DMS114 treated with DMSO at 0.1 percent for 48 hours (cell line): Measurements from ENCODE around the gene SYT11.
"Not testable (repeated sequence)": the region's sequence is repeated elsewhere in the genome, so short reads cannot be mapped to it uniquely, and the experiment has no call there.

Experiments used
- DNase-seq: peaks from one replicate; lab custom pipeline; 2025; ENCODE audit not compliant: unreplicated experiment; lab: John Stamatoyannopoulos, UW

The SYT11 gene

GRCh38 chr1:155859881-155860871 is 809 bp downstream of the SYT11 start:
- DNase-seq = peak; percentile 62

- DNase-seq = no peak
These were observed 1.7 kb downstream of the SYT11 start for GRCh38 chr1:155860970-155861510.

- no peak for DNase-seq
These were observed 2.5 kb downstream of the SYT11 start for GRCh38 chr1:155861896-155862295.

GRCh38 chr1:155864393-155864792 is 5.0 kb downstream of the SYT11 start:
- no peak for DNase-seq

GRCh38 chr1:155867766-155868165 is 8.4 kb downstream of the SYT11 start:
- no peak for DNase-seq

GRCh38 chr1:155871390-155871789 is 12.0 kb downstream of the SYT11 start:
- no peak for DNase-seq

GRCh38 chr1:155872527-155872926 is 13.2 kb downstream of the SYT11 start:
- DNase-seq = no peak

- DNase-seq = no peak
These were observed 14.5 kb downstream of the SYT11 start for GRCh38 chr1:155873860-155874259.

GRCh38 chr1:155877945-155878344 is 18.6 kb downstream of the SYT11 start:
- no peak for DNase-seq

GRCh38 chr1:155880251-155880650 is 20.9 kb downstream of the SYT11 start:
- DNase-seq = no peak

- no peak for DNase-seq
These were observed 21.6 kb downstream of the SYT11 start for GRCh38 chr1:155880950-155881349.

GRCh38 chr1:155882235-155882634 is 22.9 kb downstream of the SYT11 start:
- no peak for DNase-seq

- no peak for DNase-seq
These were observed 23.4 kb downstream of the SYT11 start for GRCh38 chr1:155882766-155883165.

GRCh38 chr1:155884031-155884960 is 24.9 kb downstream of the SYT11 start:
- DNase-seq = no peak

GRCh38 chr1:155884982-155885381 is 25.6 kb downstream of the SYT11 start:
- DNase-seq = no peak

- no peak for DNase-seq
These were observed 29.1 kb downstream of the SYT11 start for GRCh38 chr1:155888481-155888880.

GRCh38 chr1:155889566-155889965 is 30.2 kb downstream of the SYT11 start:
- DNase-seq = no peak

- DNase-seq = no peak
These were observed 30.9 kb downstream of the SYT11 start for GRCh38 chr1:155890251-155890650.

- no peak for DNase-seq
These were observed 33.4 kb downstream of the SYT11 start for GRCh38 chr1:155892796-155893195.

GRCh38 chr1:155893389-155894142 is 34.2 kb downstream of the SYT11 start:
- no peak for DNase-seq

- not testable (repeated sequence) for DNase-seq
These were observed 36.2 kb downstream of the SYT11 start for GRCh38 chr1:155895617-155896016.
